Bronchial epithelial cell (primary cell): Measurements from ENCODE around the gene SNX18. TPM values are rescaled to one million over a fixed set of nuclear protein-coding genes. Genes with fewer than 3 reads are reported as not detected.
"Not testable (repeated sequence)": the region's sequence is repeated elsewhere in the genome, so short reads cannot be mapped to it uniquely, and the experiment has no call there.

ENCODE experiments used
- DNase-seq: peaks from one replicate; pipeline ENCODE4 v3.0.0-alpha.2; 2010; ENCODE audit warnings: low read depth
- FAIRE-seq: peaks from 2 replicates; lab custom pipeline; 2011; peaks lifted over from hg19 to GRCh38; lab: Jason Lieb, UNC
- H3K27me3 ChIP-seq: 2 replicates; pipeline ENCODE4 v1.5.1; 2011; ENCODE audit warnings: low read length; ENCODE audit not compliant: control insufficient read depth, insufficient read depth
- H3K36me3 ChIP-seq: 2 replicates; pipeline ENCODE4 v1.5.1; 2011; ENCODE audit warnings: low read length; ENCODE audit not compliant: control insufficient read depth, insufficient read depth
- H3K4me3 ChIP-seq: 2 replicates; pipeline ENCODE4 v1.5.1; 2011; ENCODE audit warnings: mild to moderate bottlenecking, low read depth, low read length, control low read depth
- total RNA-seq: library from RNA; depleted of rRNA; stranded (reverse); fragments of >200 nt; gene quantifications from 2 replicates; pipeline ENCODE4 v1.2.1, GENCODE V29; 2014
- TF ChIP-seq, protein P1 (sequence below): IDR thresholded peaks from 2 replicates; pipeline ENCODE4 v1.5.1; 2011; ENCODE audit warnings: mild to moderate bottlenecking, moderate library complexity, low read length, control low read depth, inconsistent platforms; ENCODE audit not compliant: insufficient read depth, severe bottlenecking

SNX18 gene
- total RNA-seq, 1 donor from 2014 or later = 25.8 TPM

DNA sequence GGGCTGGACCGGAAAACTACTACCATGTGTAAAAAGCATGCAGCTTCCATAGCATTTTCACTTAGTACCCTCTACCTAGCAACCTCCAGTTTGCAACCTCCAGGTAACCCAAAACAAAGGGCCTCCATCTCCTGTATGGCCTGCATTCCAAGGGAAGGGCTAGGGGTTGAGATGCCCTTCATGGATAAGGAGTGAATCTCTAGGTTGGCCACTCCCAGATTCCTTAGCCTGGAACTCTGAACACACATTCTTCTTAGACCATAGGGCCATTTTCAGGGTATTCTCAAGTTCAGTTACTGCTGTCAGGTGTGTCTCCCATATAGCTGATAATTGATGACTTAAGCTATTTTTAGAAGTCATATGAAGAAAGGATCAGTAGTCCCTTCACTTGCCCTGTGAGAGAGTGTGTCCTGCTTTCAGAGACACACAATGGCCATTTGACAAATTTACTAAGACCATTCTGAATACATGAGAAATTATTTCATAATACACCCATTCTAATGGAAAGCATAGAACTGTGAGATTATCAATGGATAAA is 39.5 kb upstream of the SNX18 start:
- Histone ChIP-seq H3K4me3 (no peak overlapping the region), H3K27me3 (no peaks in the 10 kb centered on the region), H3K36me3 (no peaks in the 10 kb centered on the region)
- FAIRE-seq (no peak), DNase-seq (no peak)
- TF ChIP-seq, protein P1, sequence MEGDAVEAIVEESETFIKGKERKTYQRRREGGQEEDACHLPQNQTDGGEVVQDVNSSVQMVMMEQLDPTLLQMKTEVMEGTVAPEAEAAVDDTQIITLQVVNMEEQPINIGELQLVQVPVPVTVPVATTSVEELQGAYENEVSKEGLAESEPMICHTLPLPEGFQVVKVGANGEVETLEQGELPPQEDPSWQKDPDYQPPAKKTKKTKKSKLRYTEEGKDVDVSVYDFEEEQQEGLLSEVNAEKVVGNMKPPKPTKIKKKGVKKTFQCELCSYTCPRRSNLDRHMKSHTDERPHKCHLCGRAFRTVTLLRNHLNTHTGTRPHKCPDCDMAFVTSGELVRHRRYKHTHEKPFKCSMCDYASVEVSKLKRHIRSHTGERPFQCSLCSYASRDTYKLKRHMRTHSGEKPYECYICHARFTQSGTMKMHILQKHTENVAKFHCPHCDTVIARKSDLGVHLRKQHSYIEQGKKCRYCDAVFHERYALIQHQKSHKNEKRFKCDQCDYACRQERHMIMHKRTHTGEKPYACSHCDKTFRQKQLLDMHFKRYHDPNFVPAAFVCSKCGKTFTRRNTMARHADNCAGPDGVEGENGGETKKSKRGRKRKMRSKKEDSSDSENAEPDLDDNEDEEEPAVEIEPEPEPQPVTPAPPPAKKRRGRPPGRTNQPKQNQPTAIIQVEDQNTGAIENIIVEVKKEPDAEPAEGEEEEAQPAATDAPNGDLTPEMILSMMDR = no peak

DNA sequence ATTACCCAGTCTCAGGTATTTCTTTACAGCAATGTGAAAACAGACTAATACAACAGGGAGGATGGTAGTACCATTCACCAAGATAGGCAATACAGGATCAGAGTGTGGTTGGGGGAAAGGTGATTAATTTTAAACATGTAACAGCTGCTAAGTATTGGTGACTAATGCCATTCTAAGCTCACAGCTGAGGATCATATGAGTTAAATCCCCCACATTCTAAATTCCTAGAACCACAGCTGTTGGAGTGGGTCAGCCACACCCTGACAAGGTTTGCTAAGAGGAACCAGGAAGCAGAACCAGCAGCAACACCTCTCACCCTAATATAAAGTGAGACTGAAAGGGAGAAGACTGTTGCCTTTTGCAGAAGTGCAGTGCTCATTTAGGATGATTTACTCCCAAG is 37.3 kb upstream of the SNX18 start:
- no peak for FAIRE-seq

DNA sequence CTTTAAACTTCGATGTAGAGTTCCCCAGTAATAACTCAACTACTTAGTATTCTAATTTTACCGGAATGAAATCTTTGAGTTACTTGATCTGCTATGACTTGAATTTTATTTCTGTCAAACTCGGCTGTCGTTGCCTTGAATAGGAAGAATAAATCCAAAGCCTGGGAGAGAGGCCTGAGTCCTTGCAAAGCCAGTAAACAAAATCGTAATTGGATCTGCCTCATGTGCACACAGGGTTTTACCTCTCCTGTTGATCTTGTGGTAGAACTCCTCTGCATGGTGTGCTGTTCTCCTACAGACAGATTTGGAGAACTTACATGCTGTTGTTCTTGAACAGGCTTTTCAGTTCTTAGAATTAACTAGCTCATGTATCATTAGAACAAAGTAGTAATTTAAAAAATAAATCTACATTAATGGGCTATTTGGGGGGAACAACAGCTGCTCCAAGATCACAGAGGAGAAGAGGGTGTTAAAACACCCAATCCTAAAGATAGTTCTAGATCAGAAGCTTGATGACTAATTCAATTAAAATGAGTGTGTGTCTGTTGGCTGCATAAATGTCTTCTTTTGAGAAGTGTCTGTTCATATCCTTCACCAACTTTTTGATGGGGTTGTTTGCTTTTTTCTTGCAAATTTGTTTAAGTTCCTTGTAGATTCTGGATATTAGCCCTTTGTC is 33.2 kb upstream of the SNX18 start:
- Histone ChIP-seq H3K36me3 (no peaks in the 10 kb centered on the region), H3K4me3 (no peak overlapping the region), H3K27me3 (no peaks in the 10 kb centered on the region)
- DNase-seq = no peak
- TF ChIP-seq, protein P1 = no peak
- FAIRE-seq = no peak

More for the DNA sequence above, 37.3 kb upstream of the SNX18 start:
- H3K36me3 ChIP-seq = no peaks in the 10 kb centered on the region
- H3K27me3 ChIP-seq = no peaks in the 10 kb centered on the region
- TF ChIP-seq, protein P1 = no peak
- DNase-seq = peak; percentile 59
- H3K4me3 ChIP-seq = no peak overlapping the region

DNA sequence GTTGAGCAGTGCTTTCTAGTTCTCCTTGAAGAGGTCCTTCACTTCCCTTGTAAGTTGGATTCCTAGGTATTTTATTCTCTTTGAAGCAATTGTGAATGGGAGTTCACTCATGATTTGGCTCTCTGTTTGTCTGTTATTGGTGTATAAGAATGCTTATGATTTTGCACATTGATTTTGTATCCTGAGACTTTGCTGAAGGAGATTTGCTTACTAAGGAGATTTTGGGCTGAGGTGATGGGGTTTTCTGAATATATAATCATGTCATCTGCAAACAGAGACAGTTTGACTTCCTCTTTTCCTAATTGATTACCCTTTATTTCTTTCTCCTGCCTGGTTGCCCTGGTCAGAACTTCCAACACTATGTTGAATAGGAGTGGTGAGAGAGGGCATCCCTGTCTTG is 31.9 kb upstream of the SNX18 start:
- not testable (repeated sequence) for H3K4me3 ChIP-seq, FAIRE-seq, DNase-seq, H3K27me3 ChIP-seq, H3K36me3 ChIP-seq

DNA sequence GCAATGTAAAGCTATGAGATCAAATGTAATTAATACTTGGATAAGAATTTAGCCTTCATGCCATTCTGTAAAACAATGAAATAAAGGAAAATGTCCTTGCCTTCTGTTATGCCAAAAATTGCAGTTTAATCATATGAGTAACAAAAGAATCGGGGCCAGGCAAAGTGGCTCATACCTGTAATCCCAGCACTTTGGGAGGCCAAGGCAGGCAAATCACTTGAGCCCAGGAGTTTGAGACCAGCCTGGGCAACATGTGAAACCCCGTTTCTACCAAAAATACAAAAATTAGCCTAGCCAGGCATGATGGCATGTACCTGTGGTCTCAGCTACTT is 27.9 kb upstream of the SNX18 start:
- DNase-seq, H3K4me3 ChIP-seq, H3K36me3 ChIP-seq, H3K27me3 ChIP-seq, FAIRE-seq: not testable (repeated sequence)

DNA sequence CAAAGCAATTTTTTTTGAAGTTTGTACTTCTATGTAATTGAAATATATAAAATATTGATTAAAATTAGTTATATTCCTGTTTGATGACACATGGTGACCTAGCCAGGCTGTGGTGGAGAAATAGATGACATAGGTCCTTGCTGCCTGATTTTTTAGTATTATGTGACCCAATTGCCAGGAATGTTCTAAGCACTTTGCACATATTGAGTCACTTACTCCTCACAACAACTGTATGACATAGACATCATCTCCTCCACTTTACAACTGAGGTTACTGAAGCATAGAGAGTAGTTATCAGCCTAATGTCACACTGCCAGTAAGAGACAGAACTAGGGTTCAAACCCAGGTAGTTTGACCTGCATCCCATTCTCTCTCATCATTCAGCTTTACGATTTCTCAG is 26.2 kb upstream of the SNX18 start:
- Histone ChIP-seq H3K27me3 (no peaks in the 10 kb centered on the region), H3K4me3 (no peak overlapping the region), H3K36me3 (no peaks in the 10 kb centered on the region)
- peak; percentile 23 for DNase-seq
- TF ChIP-seq, protein P1 = no peak
- no peak for FAIRE-seq

DNA sequence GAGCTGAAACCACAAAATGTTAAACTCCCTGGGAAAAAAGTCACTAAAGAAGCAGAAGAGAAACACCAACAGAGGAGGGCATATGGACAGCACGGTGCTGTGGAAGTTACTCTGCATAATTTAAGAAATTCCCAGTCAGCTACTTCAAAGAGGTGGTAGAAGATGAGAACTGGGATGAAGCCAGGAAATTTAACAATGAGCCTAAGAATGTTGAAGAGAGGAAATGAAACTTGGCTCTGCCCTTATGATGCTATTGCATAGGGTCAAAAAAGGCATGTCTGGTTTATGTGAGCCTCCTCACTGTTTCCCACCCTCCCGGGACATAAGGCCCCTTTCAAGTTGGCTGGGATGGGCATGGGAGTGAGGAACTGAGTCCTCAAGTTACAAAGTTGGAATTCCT is 25.4 kb upstream of the SNX18 start:
- Histone ChIP-seq H3K27me3 (no peaks in the 10 kb centered on the region), H3K4me3 (no peak overlapping the region), H3K36me3 (no peaks in the 10 kb centered on the region)
- TF ChIP-seq, protein P1 = no peak
- FAIRE-seq (no peak), DNase-seq (no peak)
